HCT116 (cell line): ENCODE data around the gene SLC12A4. TPM values are rescaled to one million over a fixed set of nuclear protein-coding genes. Genes with fewer than 3 reads are reported as not detected.

Source experiments
- ATAC-seq: fragments of 200-7000 bp; cut with Tn5 transposase; 2 replicates; pipeline ENCODE4 v1.9.1; 2020; ENCODE audit warnings: mild to moderate bottlenecking, moderate library complexity
- BruUV-seq: library from RNA; stranded (reverse); fragments of 400-500 nt; replicated peaks from 2 replicates; lab custom pipeline; 2021; lab: Mats Ljungman, UMichigan
- CTCF ChIA-PET: fragments of 300-600 bp; sonication (Branson Sonifier 250); formaldehyde crosslinking; loops from one replicate; lab custom pipeline; 2021; ENCODE audit warnings: antibody characterized with exemption; lab: Charles Lee
- POLR2A ChIA-PET: fragments of 300-600, 350-600 bp; sonication (Branson Sonifier 250); formaldehyde crosslinking; loops from one replicate; lab custom pipeline; 2021; ENCODE audit warnings: antibody characterized with exemption; lab: Charles Lee
- RAD21 ChIA-PET, 2 experiments: fragments of 300-600 bp; sonication (Branson Sonifier 250); formaldehyde crosslinking; loops; one replicate each; lab custom pipeline; 2023; ENCODE audit warnings: low total read pairs in 2 of 2; ENCODE audit not compliant: uncharacterized antibody in 2 of 2, unreplicated experiment in 2 of 2, low non-redundant PET in 1 of 2; lab: Charles Lee
- DNase-seq: peaks from one replicate; pipeline ENCODE4 v3.0.0-alpha.2; 2010; ENCODE audit warnings: low read depth, low spot score
- H2AFZ ChIP-seq: fragments of 200-600 bp; shearing (Covaris generic), sonication (generic); 2 replicates; pipeline ENCODE4 v1.6.1; 2017; ENCODE audit warnings: low read depth, mixed run types, mixed read lengths, antibody characterized with exemption, low read length; ENCODE audit not compliant: poor library complexity, severe bottlenecking
- H3K27ac ChIP-seq: 2 replicates; pipeline ENCODE4 v1.5.1; 2012; ENCODE audit warnings: low read depth, low read length
- H3K27me3 ChIP-seq: fragments of 200-600 bp; sonication (generic); 2 replicates; pipeline ENCODE4 v1.6.1; 2016; ENCODE audit warnings: mixed run types, low read length, mixed read lengths; ENCODE audit not compliant: insufficient read depth
- H3K36me3 ChIP-seq, 2 experiments: fragments of 200-500 bp in 1 of 2; fragments of 200-600 bp in 1 of 2; sonication (Bioruptor generic) in 1 of 2; sonication (generic) in 1 of 2; 2 replicates each; pipeline versions ENCODE4 v1.5.1 to v1.6.1; 2014 to 2016; ENCODE audit warnings: low read length in 2 of 2, inconsistent platforms in 1 of 2, mixed read lengths in 1 of 2, mixed run types in 1 of 2; ENCODE audit not compliant: insufficient read depth in 2 of 2, control insufficient read depth in 1 of 2
- H3K4me1 ChIP-seq, 2 experiments: fragments of 200-600 bp in 1 of 2; sonication (generic) in 1 of 2; 2 replicates each; pipeline versions ENCODE4 v1.5.1 to v1.6.1; 2012 to 2017; ENCODE audit warnings: low read length in 2 of 2, inconsistent platforms in 1 of 2, mild to moderate bottlenecking in 1 of 2, mixed read lengths in 1 of 2, mixed run types in 1 of 2, moderate library complexity in 1 of 2; ENCODE audit not compliant: insufficient read depth in 2 of 2, control insufficient read depth in 1 of 2
- H3K4me2 ChIP-seq: fragments of 200-600 bp; sonication (generic); 2 replicates; pipeline ENCODE4 v1.6.1; 2017; ENCODE audit warnings: mixed run types, low read length, mixed read lengths
- H3K4me3 ChIP-seq, 2 experiments: fragments of 200-600 bp in 1 of 2; sonication (generic) in 1 of 2; replicated peaks in 1 of 2; 2 replicates each; pipeline ENCODE4 v1.5.1; 2011 to 2016; ENCODE audit warnings: low read length in 2 of 2, control low read depth in 1 of 2, low read depth in 1 of 2, mild to moderate bottlenecking in 1 of 2, mixed read lengths in 1 of 2, mixed run types in 1 of 2
- H3K79me2 ChIP-seq: fragments of 200-600 bp; sonication (generic); 2 replicates; pipeline ENCODE4 v1.6.1; 2017; ENCODE audit warnings: mild to moderate bottlenecking, mixed run types, low read length, moderate library complexity, mixed read lengths; ENCODE audit not compliant: insufficient read depth
- H3K9ac ChIP-seq: fragments of 200-600 bp; sonication (generic); 2 replicates; pipeline ENCODE4 v1.6.1; 2016; ENCODE audit warnings: low read length, mixed read lengths
- H3K9me2 ChIP-seq: fragments of 200-600 bp; sonication (generic), shearing (Covaris generic); 2 replicates; pipeline ENCODE4 v1.6.1; 2017; ENCODE audit warnings: mixed run types, mild to moderate bottlenecking, moderate library complexity; ENCODE audit not compliant: insufficient read depth
- H3K9me3 ChIP-seq, 2 experiments: fragments of 200-500 bp in 1 of 2; fragments of 200-600 bp in 1 of 2; sonication (Bioruptor generic) in 1 of 2; sonication (generic) in 1 of 2; 2 replicates each; pipeline ENCODE4 v1.6.1; 2014 to 2017; ENCODE audit warnings: low read length in 2 of 2, mixed read lengths in 2 of 2, inconsistent platforms in 1 of 2, low read depth in 1 of 2, mild to moderate bottlenecking in 1 of 2, mixed run types in 1 of 2, moderate library complexity in 1 of 2; ENCODE audit not compliant: control insufficient read depth in 1 of 2, insufficient read depth in 1 of 2
- H4K20me1 ChIP-seq: fragments of 200-600 bp; sonication (generic), shearing (Covaris generic); 2 replicates; pipeline ENCODE4 v1.6.1; 2017; ENCODE audit warnings: mixed run types, mild to moderate bottlenecking, moderate library complexity; ENCODE audit not compliant: insufficient read depth
- CBX3 ChIP-seq: IDR thresholded peaks from 2 replicates; pipeline ENCODE4 v1.6.1; 2012; ENCODE audit warnings: low read depth
- EGR1 ChIP-seq: IDR thresholded peaks from 2 replicates; pipeline ENCODE4 v1.6.1; 2012; ENCODE audit warnings: low read depth
- EZH2phosphoT487 ChIP-seq: fragments of 200-600 bp; IDR thresholded peaks from 2 replicates; pipeline ENCODE4 v1.6.1; 2018; ENCODE audit warnings: antibody characterized with exemption, borderline replicate concordance
- POLR2A ChIP-seq: IDR thresholded peaks from 2 replicates; pipeline ENCODE4 v1.7.0; 2011; ENCODE audit warnings: borderline replicate concordance; ENCODE audit not compliant: insufficient read depth, insufficient read length; ENCODE audit errors: extremely low read depth
- SP1 ChIP-seq: IDR thresholded peaks from 2 replicates; pipeline ENCODE4 v1.6.1; 2012; ENCODE audit warnings: low read depth
- TCF7L2 ChIP-seq: IDR thresholded peaks from 2 replicates; pipeline ENCODE4 v1.7.0; 2011; ENCODE audit warnings: borderline replicate concordance, inconsistent platforms; ENCODE audit not compliant: insufficient read depth, insufficient read length; ENCODE audit errors: extremely low read depth
- ZBTB33 ChIP-seq: IDR thresholded peaks from 2 replicates; pipeline ENCODE4 v1.6.1; 2011; ENCODE audit warnings: mild to moderate bottlenecking, low read length, moderate library complexity; ENCODE audit not compliant: insufficient replicate concordance; ENCODE audit errors: extremely low read depth
- ZFX ChIP-seq: fragments of 450-650 bp; IDR thresholded peaks from 2 replicates; pipeline ENCODE4 v1.6.1; 2017
- ZNF274 ChIP-seq: fragments of 200-500 bp; sonication (Bioruptor generic); IDR thresholded peaks from 2 replicates; pipeline ENCODE4 v1.6.1; 2014; ENCODE audit warnings: mild to moderate bottlenecking, low read depth, low read length, inconsistent platforms
- intact Hi-C: fragments of 100-400 bp; cut with micrococcal nuclease; formaldehyde crosslinking; loops from 2 replicates; pipeline ENCODE4 v1.10.0; 2022
- total RNA-seq: library from RNA; stranded (reverse); gene quantifications from one replicate; pipeline ENCODE4 v1.2.1, GENCODE V29; 2021; ENCODE audit not compliant: unreplicated experiment

Gene SLC12A4
- total RNA-seq, 1 experiment from 2014 or later = 46.0 TPM

- POLR2A ChIA-PET = no interaction called here
- peaks cover 48% of the 10 kb centered on the region for H3K79me2 ChIP-seq
- RAD21 ChIA-PET = no interaction called here
- H4K20me1 ChIP-seq = no peaks in the 10 kb centered on the region
- H3K4me3 ChIP-seq = no peak overlapping the region
- intact Hi-C loops = no loop called here
- H3K9me2 ChIP-seq = no peaks in the 10 kb centered on the region
- H3K9ac ChIP-seq = no peak overlapping the region
- H3K36me3 ChIP-seq = no peaks in the 10 kb centered on the region
- TF ChIP-seq SP1 (no peak), POLR2A (no peak), CBX3 (no peak), ZNF274 (no peak), EGR1 (no peak), ZBTB33 (no peak), EZH2phosphoT487 (no peak)
- H3K4me1 ChIP-seq = peaks cover 13% of the 10 kb centered on the region in 2 experiments
- H3K9me3 ChIP-seq = no peaks in the 10 kb centered on the region
- H2AFZ ChIP-seq = no peak overlapping the region
- DNase-seq (no peak), ATAC-seq (no peak)
- CTCF ChIA-PET = no interaction called here
- no peak overlapping the region for H3K27ac ChIP-seq
- no TSS peak for BruUV-seq
- H3K27me3 ChIP-seq = no peaks in the 10 kb centered on the region
- H3K4me2 ChIP-seq = no peak overlapping the region
Observed at GRCh38 chr16:67897231-67897630, 71.2 kb downstream of the SLC12A4 start.

- Histone ChIP-seq H3K27ac (peak overlapping the region; percentile 78), H3K4me1 (peaks cover 13% of the 10 kb centered on the region in 2 experiments), H3K36me3 (no peaks in the 10 kb centered on the region), H3K9me3 (no peaks in the 10 kb centered on the region), H3K9ac (peak overlapping the region; percentile 97), H3K4me2 (peak overlapping the region; percentile 76), H3K4me3 (peak overlapping the region; percentile 91 to 98), H3K79me2 (peaks cover 45% of the 10 kb centered on the region), H2AFZ (no peak overlapping the region), H3K27me3 (no peaks in the 10 kb centered on the region), H4K20me1 (no peaks in the 10 kb centered on the region), H3K9me2 (no peaks in the 10 kb centered on the region)
- no peak for TF ChIP-seq TCF7L2
- no peak for TF ChIP-seq EZH2phosphoT487
- TF ChIP-seq ZNF274 = no peak
- TF ChIP-seq ZFX = 0 out of 2 replicates have a peak, but pooled peaks have one; percentile 35
- no peak for TF ChIP-seq POLR2A
- ChIA-PET RAD21 (interaction anchor here in 1 of 2 experiments (1.1 kb wide), 1 partner anchor 77 kb away, joined by 7 read pairs; no protein-coding TSS in a partner anchor), POLR2A (no interaction called here), CTCF (interaction anchor here (1.1 kb wide), 1 partner anchor 11 kb away, joined by 4 read pairs; no protein-coding TSS in a partner anchor)
- no peak for DNase-seq
- intact Hi-C loops = no loop called here
- ATAC-seq = no peak
- TSS peak; percentile 55 for BruUV-seq
Observed at GRCh38 chr16:67893743-67894399, 74.6 kb downstream of the SLC12A4 start.
